ENCODE data around the gene AKR1C2. TPM values are rescaled to one million over a fixed set of nuclear protein-coding genes. Genes with fewer than 3 reads are reported as not detected.

Gene AKR1C2
- total and polyA plus RNA-seq, 9 of the 15 experiments (the other 6 are each of a cell fraction or from before 2014, with no cell fraction given) = 13.8 to 74.0 (median 30.5) TPM

DNA sequence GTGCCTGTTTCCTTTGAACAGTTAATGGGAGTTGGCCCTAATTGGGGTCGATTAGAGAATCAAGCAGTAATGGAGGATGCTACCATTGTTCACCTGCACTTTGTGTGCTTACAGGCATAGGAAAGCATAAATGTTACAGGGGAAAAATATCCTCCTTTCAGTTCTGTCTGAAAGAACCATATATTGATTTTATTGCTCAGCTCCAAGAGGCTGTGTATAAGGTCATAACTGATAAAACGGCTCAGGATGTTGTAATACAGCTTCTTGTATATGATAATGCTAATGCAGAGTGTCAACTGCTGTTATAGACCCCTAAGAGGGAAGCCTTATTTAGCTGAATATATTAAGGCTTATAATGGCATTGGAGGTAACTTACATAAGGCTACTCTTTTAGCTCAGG lies 32.9 kb upstream of the AKR1C2 start:
- Histone ChIP-seq H3K27me3 (ENCODE audit: control insufficient read depth in 2 of 2, insufficient read depth in 2 of 2, low read length in 2 of 2) (no peaks in the 10 kb centered on the region), H3K4me3 (no peak overlapping the region), H4K20me1 (replicated peaks; ENCODE audit: control insufficient read depth, insufficient read depth, low read length) (no peaks in the 10 kb centered on the region), H3K9ac (ENCODE audit: insufficient read depth in 1 of 2, low read depth in 2 of 2, low read length in 2 of 2) (no peak overlapping the region), H3K79me2 (ENCODE audit: control insufficient read depth, insufficient read depth, low read length) (no peaks in the 10 kb centered on the region), H3K4me2 (ENCODE audit: insufficient read depth, low read length) (no peak overlapping the region), H3K4me1 (replicated peaks in 1 of 2; ENCODE audit: control insufficient read depth in 2 of 2, insufficient read depth in 2 of 2, low read length in 2 of 2) (no peaks in the 10 kb centered on the region), H3K27ac (ENCODE audit: extremely low read depth, low read depth, low read length) (no peak overlapping the region), H3K36me3 (ENCODE audit: control insufficient read depth, insufficient read depth, low read length) (no peaks in the 10 kb centered on the region), H3K9me3 (replicated peaks; ENCODE audit: control insufficient read depth, insufficient read depth, low read depth, low read length) (peaks cover 21% of the 10 kb centered on the region), H2AFZ (ENCODE audit: low read depth, low read length) (no peak overlapping the region), H3K9me1 (ENCODE audit: control insufficient read depth, insufficient read depth, low read length) (no peaks in the 10 kb centered on the region)
- WGBS (ENCODE audit: insufficient coverage, low coverage, missing lambda C conversion rate) = 5% methylated on average over 2 of the region's 2 CpGs
- ChIA-PET CTCF (ENCODE audit: low intra/inter-chr PET ratio) (no interaction called here), POLR2A (interaction anchor here (0.6 to 0.9 kb wide), 2 partner anchors 11 to 463 kb away, joined by 3 read pairs; no protein-coding TSS in a partner anchor)
- ATAC-seq (no peak), FAIRE-seq (no peak), DNase-seq (ENCODE audit: extremely low read depth in 1 of 4, low spot score in 3 of 4) (no peak)
- no TSS peak for BruUV-seq (replicated peaks)
- intact Hi-C loops (cut with micrococcal nuclease) = no loop called here
- in situ Hi-C loops (cut with MboI) = no loop called here
- TF ChIP-seq DPF2 (IDR thresholded peaks at IDR 0.05) (no peak), MTF1 (CRISPR knock-in tag; IDR thresholded peaks at IDR 0.05; ENCODE audit: borderline replicate concordance) (no peak), ZFX (CRISPR knock-in tag; IDR thresholded peaks at IDR 0.05) (no peak), SAFB (IDR thresholded peaks at IDR 0.05; ENCODE audit: borderline replicate concordance, low read depth, low read length) (no peak), C11orf30 (IDR thresholded peaks at IDR 0.05; ENCODE audit: low read depth) (no peak), LEF1 (IDR thresholded peaks at IDR 0.05) (no peak), FOXA1 (IDR thresholded peaks at IDR 0.05; ENCODE audit: borderline replicate concordance) (no peak), MTA2 (IDR thresholded peaks at IDR 0.05; ENCODE audit: low read depth) (no peak), GABPA (tag; conservative IDR thresholded peaks at IDR 0.05; ENCODE audit: low read depth) (no peak), BACH1 (tag; IDR thresholded peaks at IDR 0.05) (no peak), TARDBP (IDR thresholded peaks at IDR 0.05) (no peak)
- TF ChIP-seq, protein P1, sequence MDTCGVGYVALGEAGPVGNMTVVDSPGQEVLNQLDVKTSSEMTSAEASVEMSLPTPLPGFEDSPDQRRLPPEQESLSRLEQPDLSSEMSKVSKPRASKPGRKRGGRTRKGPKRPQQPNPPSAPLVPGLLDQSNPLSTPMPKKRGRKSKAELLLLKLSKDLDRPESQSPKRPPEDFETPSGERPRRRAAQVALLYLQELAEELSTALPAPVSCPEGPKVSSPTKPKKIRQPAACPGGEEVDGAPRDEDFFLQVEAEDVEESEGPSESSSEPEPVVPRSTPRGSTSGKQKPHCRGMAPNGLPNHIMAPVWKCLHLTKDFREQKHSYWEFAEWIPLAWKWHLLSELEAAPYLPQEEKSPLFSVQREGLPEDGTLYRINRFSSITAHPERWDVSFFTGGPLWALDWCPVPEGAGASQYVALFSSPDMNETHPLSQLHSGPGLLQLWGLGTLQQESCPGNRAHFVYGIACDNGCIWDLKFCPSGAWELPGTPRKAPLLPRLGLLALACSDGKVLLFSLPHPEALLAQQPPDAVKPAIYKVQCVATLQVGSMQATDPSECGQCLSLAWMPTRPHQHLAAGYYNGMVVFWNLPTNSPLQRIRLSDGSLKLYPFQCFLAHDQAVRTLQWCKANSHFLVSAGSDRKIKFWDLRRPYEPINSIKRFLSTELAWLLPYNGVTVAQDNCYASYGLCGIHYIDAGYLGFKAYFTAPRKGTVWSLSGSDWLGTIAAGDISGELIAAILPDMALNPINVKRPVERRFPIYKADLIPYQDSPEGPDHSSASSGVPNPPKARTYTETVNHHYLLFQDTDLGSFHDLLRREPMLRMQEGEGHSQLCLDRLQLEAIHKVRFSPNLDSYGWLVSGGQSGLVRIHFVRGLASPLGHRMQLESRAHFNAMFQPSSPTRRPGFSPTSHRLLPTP (IDR thresholded peaks at IDR 0.05; ENCODE audit: borderline replicate concordance, extremely low read depth, insufficient read length) = no peak
- TF ChIP-seq, protein P2, sequence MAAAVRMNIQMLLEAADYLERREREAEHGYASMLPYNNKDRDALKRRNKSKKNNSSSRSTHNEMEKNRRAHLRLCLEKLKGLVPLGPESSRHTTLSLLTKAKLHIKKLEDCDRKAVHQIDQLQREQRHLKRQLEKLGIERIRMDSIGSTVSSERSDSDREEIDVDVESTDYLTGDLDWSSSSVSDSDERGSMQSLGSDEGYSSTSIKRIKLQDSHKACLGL (CRISPR knock-in tag; IDR thresholded peaks at IDR 0.05; ENCODE audit: borderline replicate concordance, poor library complexity, severe bottlenecking) = no peak

All from K562 (cell line).